Stimulated activated CD8-positive, alpha-beta memory T cell treated with anti-CD3 and anti-CD28 coated beads, Interleukin-15, amount 100 ng/mL, for 4 hours (primary cell): Measurements from ENCODE around the gene GRK4.
"Not testable (repeated sequence)": the region's sequence is repeated elsewhere in the genome, so short reads cannot be mapped to it uniquely, and the experiment has no call there.

Experiments
- DNase-seq, 2 donors: peaks; one replicate each; pipeline ENCODE4 v3.0.0-alpha.2; 2020; ENCODE audit warnings: low read depth in 2 of 2

The GRK4 gene

DNA sequence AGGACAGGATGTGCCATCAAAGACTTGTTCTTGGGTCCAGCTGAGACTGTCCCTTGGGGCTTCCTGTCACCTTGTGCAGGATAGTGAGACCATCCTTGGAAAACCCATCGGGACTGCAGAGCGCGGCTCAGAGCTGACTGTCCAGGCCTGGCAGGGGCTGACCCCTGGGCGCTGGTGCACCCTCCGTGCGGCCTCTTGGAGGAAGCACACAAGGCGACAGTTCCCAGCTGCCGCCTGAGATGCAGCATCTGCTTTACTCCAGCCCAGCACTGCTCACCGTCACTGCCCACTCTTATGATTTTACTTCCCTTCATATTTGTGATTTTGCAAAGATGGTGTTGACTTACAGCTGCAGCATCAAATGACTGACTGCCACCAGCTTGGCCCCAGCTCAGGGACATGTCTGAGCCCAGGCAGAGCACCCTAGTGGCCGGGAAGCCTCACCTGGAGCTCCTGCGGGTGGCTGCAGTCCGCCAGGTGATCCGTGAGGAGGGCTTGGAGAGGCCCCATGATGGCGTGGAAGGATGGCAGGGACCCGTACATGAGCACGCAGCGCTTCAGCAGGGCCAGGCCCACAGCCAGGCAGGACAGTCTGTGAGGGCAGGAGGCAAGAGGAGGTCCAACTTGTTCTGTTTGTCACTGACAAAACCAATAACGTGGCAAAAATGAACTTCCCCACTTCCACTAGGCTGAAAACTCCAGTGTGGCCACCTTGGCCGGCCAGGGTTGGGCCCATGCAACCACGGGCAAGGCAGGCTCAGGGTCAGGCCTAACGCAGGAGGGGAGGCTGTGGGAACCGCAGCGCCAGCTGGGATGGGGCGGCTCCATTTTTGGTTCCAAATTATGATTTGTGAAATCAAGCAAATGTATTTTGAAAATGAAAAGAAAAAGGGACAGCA is 22.0 kb upstream of the GRK4 start:
- no peak for DNase-seq

DNA sequence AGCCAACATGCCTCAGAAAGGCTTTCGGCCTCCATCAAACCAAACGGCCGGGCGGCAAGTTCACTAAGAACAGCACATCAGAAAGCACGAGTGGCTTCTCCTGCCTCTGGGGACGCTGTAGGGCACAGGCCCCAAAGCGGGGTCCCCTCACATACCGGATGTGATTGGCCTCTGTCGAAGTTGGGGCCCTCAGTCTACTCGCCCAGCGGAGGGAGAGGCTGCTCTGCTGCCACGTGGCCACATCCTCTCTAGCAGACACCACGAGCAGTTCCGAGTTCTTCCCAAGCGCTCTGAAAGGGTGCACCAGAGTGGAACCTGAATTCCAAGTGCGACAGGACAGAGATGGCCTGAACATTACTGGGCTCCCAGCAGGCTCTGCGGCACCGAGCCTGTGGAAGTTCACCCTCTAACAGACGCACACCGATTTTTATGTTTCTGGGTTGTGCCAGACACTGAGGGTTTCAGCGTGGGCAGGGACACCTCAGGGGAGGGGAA is 21.3 kb upstream of the GRK4 start:
- no peak for DNase-seq

GRCh38 chr4:2942532-2943363 is 20.6 kb upstream of the GRK4 start:
- no peak for DNase-seq

- no peak for DNase-seq
These were observed 19.8 kb upstream of the GRK4 start for GRCh38 chr4:2943364-2944090.

GRCh38 chr4:2944091-2944482 is 19.3 kb upstream of the GRK4 start:
- DNase-seq, result no peak

- no peak for DNase-seq
These were observed 18.5 kb upstream of the GRK4 start for GRCh38 chr4:2944586-2945526.

GRCh38 chr4:2945619-2946604 is 17.5 kb upstream of the GRK4 start:
- DNase-seq, result not testable (repeated sequence)

DNA sequence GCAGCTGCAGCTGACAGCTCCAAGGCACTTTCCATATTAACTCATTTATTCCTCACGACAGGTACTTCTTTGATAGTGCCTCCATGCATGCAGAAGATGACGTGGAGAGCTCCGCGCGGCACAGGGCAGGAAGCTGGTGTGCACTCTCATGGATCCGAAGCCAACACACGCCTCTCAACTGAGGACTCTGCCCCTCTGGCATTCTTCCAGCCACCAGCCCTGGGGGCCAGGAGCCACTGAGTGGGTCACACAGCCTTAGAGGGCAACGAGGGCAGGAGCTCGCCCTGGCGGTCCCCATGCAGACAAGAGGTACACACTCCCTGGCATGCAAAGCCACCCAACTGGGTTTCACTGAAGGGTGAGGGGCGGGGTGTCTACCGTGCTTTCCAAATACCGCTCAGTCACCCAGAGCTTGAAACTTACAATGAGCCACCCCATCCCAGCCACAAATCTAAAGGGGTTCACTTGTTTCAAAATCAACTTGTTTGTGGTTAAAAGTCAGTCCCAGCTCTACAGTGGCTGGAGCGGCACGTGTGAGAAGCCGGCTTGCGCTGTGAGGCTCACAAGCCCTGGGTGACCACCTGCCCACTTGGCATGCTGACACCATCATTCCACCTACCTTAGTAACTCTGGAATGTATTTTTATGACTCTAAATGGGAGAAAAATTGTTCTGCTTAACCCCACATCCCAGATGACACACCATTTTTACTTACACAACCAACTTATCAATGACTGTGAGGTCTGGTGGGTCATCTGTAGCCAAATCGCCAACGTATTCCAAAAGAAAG is 16.4 kb upstream of the GRK4 start:
- DNase-seq, result no peak

- no peak for DNase-seq
These were observed 15.4 kb upstream of the GRK4 start for GRCh38 chr4:2947926-2948325.

DNA sequence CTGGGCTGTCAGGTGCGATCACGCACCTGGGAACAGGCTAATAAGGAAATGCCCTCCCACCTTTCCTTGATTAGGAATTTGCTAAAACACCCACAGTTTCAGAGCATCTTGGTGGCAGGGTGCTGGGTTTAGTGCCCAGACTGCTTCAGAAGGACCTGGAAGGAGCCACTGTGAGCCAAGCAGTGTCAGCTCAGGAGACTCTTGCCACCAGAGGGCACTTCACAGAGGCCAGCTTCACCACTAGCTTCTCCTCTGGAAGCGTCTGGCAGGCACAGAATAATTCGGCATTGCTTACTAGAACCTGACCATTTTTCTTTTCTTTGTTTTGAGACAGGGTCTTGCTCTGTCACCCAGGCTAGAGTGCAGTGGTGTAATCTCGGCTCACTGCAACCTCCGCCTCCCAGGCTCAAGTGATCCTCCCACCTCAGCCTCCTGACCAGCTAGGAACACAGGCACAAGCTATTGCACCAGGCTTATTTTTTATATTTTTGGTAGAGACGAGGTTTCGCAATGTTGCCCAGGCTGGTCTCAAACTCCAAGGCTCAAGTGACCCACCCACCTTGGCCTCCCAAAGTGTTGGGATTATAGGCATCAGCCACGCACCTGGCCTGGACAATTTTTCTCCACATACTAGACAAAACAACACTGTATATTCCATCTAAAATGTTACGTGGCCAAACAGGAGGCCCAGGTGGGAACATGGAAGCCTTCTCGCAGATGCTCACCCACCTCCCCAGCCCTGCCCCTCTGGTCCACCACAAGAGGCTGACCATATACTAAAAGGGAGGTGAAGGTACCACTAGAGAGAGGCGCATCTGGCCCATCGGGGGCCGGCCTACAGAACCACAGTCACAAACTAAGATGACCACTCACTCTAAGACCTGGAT is 14.2 kb upstream of the GRK4 start:
- no peak for DNase-seq

- no peak for DNase-seq
These were observed 13.6 kb upstream of the GRK4 start for GRCh38 chr4:2949782-2950125.

DNA sequence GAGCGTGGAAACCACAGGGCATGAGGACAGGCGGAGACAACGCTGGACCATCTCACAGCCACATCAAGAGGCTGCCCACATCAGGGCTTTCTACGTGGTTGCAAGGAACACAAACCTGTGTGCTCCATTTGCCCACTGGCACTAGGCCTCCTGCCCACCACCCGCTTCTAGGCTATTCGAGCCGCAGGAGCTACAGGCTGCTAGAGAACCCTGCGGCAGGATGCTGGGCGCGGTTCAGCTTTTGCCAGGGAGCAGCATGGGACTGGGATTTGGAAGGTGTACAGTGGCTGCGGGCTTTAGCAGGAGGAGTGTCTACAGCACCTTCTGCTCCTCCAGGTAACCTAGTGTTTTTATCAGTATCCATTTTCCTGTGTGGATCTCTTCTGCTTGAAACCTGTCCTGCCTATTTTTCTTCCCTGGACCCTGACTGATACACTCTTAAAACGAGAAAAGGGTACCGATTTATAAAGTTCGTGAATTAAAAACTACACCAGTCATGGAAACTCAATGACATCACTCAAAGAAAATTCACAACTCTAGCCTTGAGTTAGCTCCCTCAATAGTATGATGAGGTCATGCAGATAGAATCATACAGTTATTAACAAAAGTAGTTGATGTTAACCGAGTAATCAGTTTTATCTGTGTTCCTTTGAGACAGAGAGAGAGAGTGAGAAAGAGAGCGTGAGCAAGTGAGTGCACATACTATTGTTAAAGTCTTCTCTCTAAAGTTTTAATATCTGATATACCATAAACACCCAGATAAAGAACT is 13.0 kb upstream of the GRK4 start:
- DNase-seq, result no peak

DNA sequence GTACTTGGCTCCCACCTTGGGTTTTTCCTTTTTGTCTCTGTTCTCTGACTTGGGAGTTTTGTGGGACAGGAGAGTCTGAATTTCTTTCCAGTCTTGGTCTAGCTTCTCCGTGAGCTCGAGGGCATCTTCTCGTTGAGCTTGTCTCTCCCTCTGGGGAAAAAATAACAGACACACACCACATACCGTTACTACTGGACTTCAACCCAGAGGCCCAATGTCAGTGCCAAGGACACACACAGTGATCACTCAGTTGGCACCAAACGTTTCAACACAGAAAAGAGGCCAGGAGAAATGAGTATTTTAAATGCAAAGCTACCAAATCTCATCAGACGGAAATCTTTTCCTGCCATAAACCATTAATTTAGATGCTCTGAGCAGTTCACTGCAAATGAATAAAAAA is 9.9 kb upstream of the GRK4 start:
- DNase-seq, result no peak

GRCh38 chr4:2954358-2955185 is 8.8 kb upstream of the GRK4 start:
- DNase-seq, result no peak

- not testable (repeated sequence) for DNase-seq
These were observed 8.0 kb upstream of the GRK4 start for GRCh38 chr4:2955186-2956044.
